ENCODE data around the gene DGKQ.
"Not testable (repeated sequence)": the region's sequence is repeated elsewhere in the genome, so short reads cannot be mapped to it uniquely, and the experiment has no call there.

DGKQ gene

GRCh38 chr4:929096-929765 lies 44.1 kb downstream of the DGKQ start:
- no peaks in the 10 kb centered on the region; the same call in 1 of the 2 replicates for H3K36me3 ChIP-seq

GRCh38 chr4:927566-927965 lies 45.8 kb downstream of the DGKQ start:
- H3K27me3 ChIP-seq; H3K36me3 ChIP-seq; H3K4me1 ChIP-seq; H3K4me3 ChIP-seq (ENCODE audit: low read depth, low read length); DNase-seq; H3K9me3 ChIP-seq: not testable (repeated sequence)

More at GRCh38 chr4:929096-929765, 44.1 kb downstream of the DGKQ start:
- no peak for DNase-seq
- TF ChIP-seq CTCF (IDR thresholded peaks at IDR 0.05; ENCODE audit: low read depth, low read length): no peak
- Histone ChIP-seq H3K27me3 (no peaks in the 10 kb centered on the region), H3K4me3 (ENCODE audit: low read depth, low read length) (no peak overlapping the region), H3K4me1 (peaks cover 3% of the 10 kb centered on the region), H3K9me3 (no peaks in the 10 kb centered on the region)

- DNase-seq: no peak
- H3K36me3 ChIP-seq: no peaks in the 10 kb centered on the region
- TF ChIP-seq CTCF (IDR thresholded peaks at IDR 0.05; ENCODE audit: low read depth, low read length): no peak; the same call in 1 of the 2 replicates
- no peaks in the 10 kb centered on the region for H3K27me3 ChIP-seq
- H3K4me1 ChIP-seq: peaks cover 3% of the 10 kb centered on the region
- no peak overlapping the region for H3K4me3 ChIP-seq (ENCODE audit: low read depth, low read length)
- H3K9me3 ChIP-seq: no peaks in the 10 kb centered on the region
Observed at GRCh38 chr4:926538-926937, 46.8 kb downstream of the DGKQ start.

- Histone ChIP-seq H3K4me3 (ENCODE audit: low read depth, low read length) (no peak overlapping the region), H3K9me3 (no peaks in the 10 kb centered on the region), H3K36me3 (no peaks in the 10 kb centered on the region), H3K4me1 (peaks cover 3% of the 10 kb centered on the region), H3K27me3 (no peaks in the 10 kb centered on the region)
- no peak for DNase-seq
- TF ChIP-seq CTCF (IDR thresholded peaks at IDR 0.05; ENCODE audit: low read depth, low read length): no peak
Observed at GRCh38 chr4:925771-926500, 47.4 kb downstream of the DGKQ start.

- peaks cover 3% of the 10 kb centered on the region; the same call in 1 of the 2 replicates for H3K4me1 ChIP-seq
- no peaks in the 10 kb centered on the region for H3K36me3 ChIP-seq
- DNase-seq: no peak
- no peak for TF ChIP-seq CTCF (IDR thresholded peaks at IDR 0.05; ENCODE audit: low read depth, low read length)
- no peaks in the 10 kb centered on the region for H3K27me3 ChIP-seq
- no peak overlapping the region for H3K4me3 ChIP-seq (ENCODE audit: low read depth, low read length)
- no peaks in the 10 kb centered on the region for H3K9me3 ChIP-seq
Observed at GRCh38 chr4:925171-925570, 48.2 kb downstream of the DGKQ start.

GRCh38 chr4:924107-925096 lies 49.0 kb downstream of the DGKQ start:
- Histone ChIP-seq H3K36me3 (no peaks in the 10 kb centered on the region), H3K27me3 (no peaks in the 10 kb centered on the region), H3K4me3 (ENCODE audit: low read depth, low read length) (no peak overlapping the region), H3K9me3 (no peaks in the 10 kb centered on the region), H3K4me1 (peaks cover 3% of the 10 kb centered on the region; the same call in 1 of the 2 replicates)
- DNase-seq: no peak
- TF ChIP-seq CTCF (IDR thresholded peaks at IDR 0.05; ENCODE audit: low read depth, low read length): no peak
